ENCODE data around the gene ZMYM4.

- TF ChIP-seq REST (IDR thresholded peaks at IDR 0.05; ENCODE audit: insufficient replicate concordance, low read depth) (no peak), CTCF (IDR thresholded peaks at IDR 0.05; ENCODE audit: insufficient read depth, low read length) (no peak), POLR2AphosphoS5 (IDR thresholded peaks at IDR 0.05; ENCODE audit: low read depth) (no peak), SPI1 (IDR thresholded peaks at IDR 0.05; ENCODE audit: borderline replicate concordance, low read depth) (no peak)
These were observed 13.1 kb downstream of the ZMYM4 start for GRCh38 chr1:35281565-35281964.
